ENCODE measurements around the gene IMPA2.

The IMPA2 gene

GRCh38 chr18:11946756-11947155 is 34.6 kb upstream of the IMPA2 start:
- TF ChIP-seq CTCF (IDR thresholded peaks at IDR 0.05; ENCODE audit: low read depth, low read length): no peak
- no peak for DNase-seq (ENCODE audit: extremely low read depth, low read depth)

GRCh38 chr18:11947214-11948191 is 33.8 kb upstream of the IMPA2 start:
- peak; percentile 85 for DNase-seq (ENCODE audit: extremely low read depth, low read depth)
- TF ChIP-seq CTCF (IDR thresholded peaks at IDR 0.05; ENCODE audit: low read depth, low read length): no peak

GRCh38 chr18:11948852-11949523 is 32.3 kb upstream of the IMPA2 start:
- DNase-seq (ENCODE audit: extremely low read depth, low read depth): no peak
- no peak for TF ChIP-seq CTCF (IDR thresholded peaks at IDR 0.05; ENCODE audit: low read depth, low read length)

GRCh38 chr18:11950824-11951223 is 30.5 kb upstream of the IMPA2 start:
- TF ChIP-seq CTCF (IDR thresholded peaks at IDR 0.05; ENCODE audit: low read depth, low read length): no peak
- DNase-seq (ENCODE audit: extremely low read depth, low read depth): no peak

GRCh38 chr18:11951390-11951851 is 29.9 kb upstream of the IMPA2 start:
- TF ChIP-seq CTCF (IDR thresholded peaks at IDR 0.05; ENCODE audit: low read depth, low read length): no peak
- DNase-seq (ENCODE audit: extremely low read depth, low read depth): no peak

GRCh38 chr18:11953113-11953512 is 28.2 kb upstream of the IMPA2 start:
- no peak for DNase-seq (ENCODE audit: extremely low read depth, low read depth)
- no peak for TF ChIP-seq CTCF (IDR thresholded peaks at IDR 0.05; ENCODE audit: low read depth, low read length)
